Vagina (tissue), 2 donors: ENCODE results near the gene DENND2D. TPM values are rescaled to one million over a fixed set of nuclear protein-coding genes. Genes with fewer than 3 reads are reported as not detected.

Source experiments
- DNase-seq, 2 donors: peaks; one replicate each; pipeline ENCODE4 v3.0.0-alpha.2; 2017; ENCODE audit errors: extremely low spot score in 2 of 2
- H3K27ac ChIP-seq: fragments of 200-600 bp; sonication (generic); one replicate; pipeline ENCODE4 v1.5.1; 2019
- H3K27me3 ChIP-seq: fragments of 200-600 bp; sonication (generic); one replicate; pipeline ENCODE4 v1.5.1; 2019
- H3K36me3 ChIP-seq, 2 donors: fragments of 200-600 bp; sonication (generic); one replicate each; pipeline ENCODE4 v1.5.1; 2017 to 2019
- H3K4me1 ChIP-seq: fragments of 200-600 bp; sonication (generic); one replicate; pipeline ENCODE4 v1.5.1; 2019
- H3K4me3 ChIP-seq, 2 donors: fragments of 200-600 bp; sonication (generic); 1 replicate in 1 of 2; 2 replicates in 1 of 2; pipeline ENCODE4 v1.5.1; 2016 to 2019
- H3K9me3 ChIP-seq: fragments of 200-600 bp; sonication (generic); one replicate; pipeline ENCODE4 v1.5.1; 2019
- POLR2A ChIP-seq, 2 donors: fragments of 450-650 bp; IDR thresholded peaks; one replicate each; pipeline ENCODE4 v1.6.1; 2017; ENCODE audit warnings: antibody characterized with exemption in 2 of 2, mild to moderate bottlenecking in 2 of 2, moderate library complexity in 2 of 2
- POLR2AphosphoS5 ChIP-seq, 2 donors: sonication (generic); formaldehyde crosslinking; IDR thresholded peaks; one replicate each; pipeline ENCODE4 v1.9.0; 2017; ENCODE audit warnings: antibody characterized with exemption in 2 of 2, mild to moderate bottlenecking in 2 of 2, low read depth in 1 of 2; ENCODE audit not compliant: insufficient read depth in 1 of 2
- intact Hi-C: fragments of 100-400 bp; cut with DNase I; formaldehyde crosslinking; loops from one replicate; pipeline ENCODE4 v1.15.1; 2023
- total RNA-seq: library from RNA; depleted of rRNA; stranded (reverse); fragments of >200 nt; gene quantifications from one replicate; pipeline ENCODE4 v1.2.3, GENCODE V29; 2016
- TF ChIP-seq, protein P1 (sequence below), 3 experiments: fragments of 450-650 bp in 2 of 3; fragments of 200-600 bp in 1 of 3; sonication (generic) in 1 of 3; IDR thresholded peaks; one replicate each; pipeline ENCODE4 v1.5.1; 2017 to 2019; ENCODE audit warnings: antibody characterized with exemption in 3 of 3, mild to moderate bottlenecking in 2 of 3, moderate library complexity in 2 of 3

DENND2D gene
- total RNA-seq, 1 donor from 2014 or later = 25.5 TPM

DNA sequence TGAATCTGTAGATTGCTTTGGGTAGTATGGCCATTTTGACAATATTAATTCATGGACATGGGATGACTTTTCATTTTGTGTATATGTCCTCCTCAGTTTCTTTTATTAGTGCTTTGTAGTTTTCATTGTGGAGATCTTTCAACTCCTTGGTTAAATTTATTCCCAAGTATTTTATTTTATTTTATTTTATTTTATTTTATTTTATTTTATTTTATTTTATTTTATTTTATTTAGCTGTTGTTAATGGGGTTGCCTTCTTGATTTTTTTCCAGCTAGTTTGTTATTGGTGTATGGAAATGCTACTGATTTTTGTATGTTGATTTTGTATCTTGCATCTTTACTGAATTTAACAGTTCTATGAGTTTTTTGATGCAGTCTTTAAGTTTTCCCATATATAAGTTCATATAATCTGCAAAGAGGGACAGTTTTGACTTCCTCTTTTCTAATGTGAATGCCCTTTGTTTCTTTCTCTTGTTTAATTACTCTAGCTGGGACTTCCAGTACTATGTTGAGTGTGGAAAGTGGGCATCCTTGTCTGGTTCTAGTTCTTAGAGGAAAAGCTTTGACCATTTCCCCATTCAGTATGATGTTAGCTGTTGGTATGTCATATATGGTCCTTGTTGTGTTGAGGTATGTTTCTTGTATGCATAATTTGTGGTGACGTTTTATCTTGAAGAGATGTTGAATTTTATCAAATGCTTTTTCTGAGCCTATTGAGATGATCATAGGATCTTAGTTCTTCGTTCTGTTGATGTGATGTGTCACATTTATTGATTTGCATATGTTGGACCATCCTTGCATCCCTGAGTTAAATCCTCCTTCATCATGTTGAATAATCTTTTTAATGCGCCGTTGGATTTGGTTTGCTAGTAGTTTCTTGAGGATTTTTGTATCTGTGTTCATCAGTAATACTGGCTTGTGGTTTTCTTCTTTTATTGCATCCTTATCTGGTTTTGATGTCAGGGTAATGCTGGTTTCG, 46.1 kb downstream of the DENND2D start:
- Histone ChIP-seq H3K4me1 (peaks cover 11% of the 10 kb centered on the region), H3K9me3 (no peaks in the 10 kb centered on the region), H3K27me3 (no peaks in the 10 kb centered on the region), H3K36me3 (peaks cover 0 to 26% of the 10 kb centered on the region in 2 donors), H3K4me3 (no peak overlapping the region), H3K27ac (no peak overlapping the region)
- no peak for DNase-seq
- TF ChIP-seq, protein P1, sequence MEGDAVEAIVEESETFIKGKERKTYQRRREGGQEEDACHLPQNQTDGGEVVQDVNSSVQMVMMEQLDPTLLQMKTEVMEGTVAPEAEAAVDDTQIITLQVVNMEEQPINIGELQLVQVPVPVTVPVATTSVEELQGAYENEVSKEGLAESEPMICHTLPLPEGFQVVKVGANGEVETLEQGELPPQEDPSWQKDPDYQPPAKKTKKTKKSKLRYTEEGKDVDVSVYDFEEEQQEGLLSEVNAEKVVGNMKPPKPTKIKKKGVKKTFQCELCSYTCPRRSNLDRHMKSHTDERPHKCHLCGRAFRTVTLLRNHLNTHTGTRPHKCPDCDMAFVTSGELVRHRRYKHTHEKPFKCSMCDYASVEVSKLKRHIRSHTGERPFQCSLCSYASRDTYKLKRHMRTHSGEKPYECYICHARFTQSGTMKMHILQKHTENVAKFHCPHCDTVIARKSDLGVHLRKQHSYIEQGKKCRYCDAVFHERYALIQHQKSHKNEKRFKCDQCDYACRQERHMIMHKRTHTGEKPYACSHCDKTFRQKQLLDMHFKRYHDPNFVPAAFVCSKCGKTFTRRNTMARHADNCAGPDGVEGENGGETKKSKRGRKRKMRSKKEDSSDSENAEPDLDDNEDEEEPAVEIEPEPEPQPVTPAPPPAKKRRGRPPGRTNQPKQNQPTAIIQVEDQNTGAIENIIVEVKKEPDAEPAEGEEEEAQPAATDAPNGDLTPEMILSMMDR (IDR thresholded peaks at IDR 0.05) = no peak
- TF ChIP-seq POLR2A (IDR thresholded peaks at IDR 0.05) = no peak
- no peak for TF ChIP-seq POLR2AphosphoS5 (IDR thresholded peaks at IDR 0.05; ENCODE audit: insufficient read depth in 1 of 2, low read depth in 1 of 2)
- intact Hi-C loops = no loop called here

DNA sequence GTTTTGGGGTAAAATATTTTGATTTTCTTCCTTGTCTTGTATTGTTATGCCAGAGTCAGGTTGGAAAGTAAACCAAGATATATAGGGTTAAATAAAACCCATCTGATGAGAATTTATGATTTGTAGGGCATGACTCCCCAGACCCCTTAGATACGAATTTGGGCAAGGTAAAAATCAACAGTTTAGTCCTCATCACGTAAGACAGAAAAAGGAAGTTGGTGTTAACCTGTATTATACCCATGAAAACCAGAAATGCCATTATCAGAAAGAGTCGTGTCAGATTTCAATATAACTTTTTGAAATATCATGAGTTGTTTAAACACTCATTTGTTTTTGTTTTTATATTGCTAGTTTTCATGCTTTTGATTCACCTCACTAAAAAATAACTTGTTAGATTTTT, 48.6 kb downstream of the DENND2D start:
- H3K36me3 ChIP-seq = peaks cover 0 to 31% of the 10 kb centered on the region in 2 donors
- H3K4me3 ChIP-seq = no peak overlapping the region
- TF ChIP-seq, protein P1 (IDR thresholded peaks at IDR 0.05) = no peak
- TF ChIP-seq POLR2A (IDR thresholded peaks at IDR 0.05) (no peak), POLR2AphosphoS5 (IDR thresholded peaks at IDR 0.05; ENCODE audit: insufficient read depth in 1 of 2, low read depth in 1 of 2) (no peak)
- no peaks in the 10 kb centered on the region for H3K9me3 ChIP-seq
- H3K4me1 ChIP-seq = peaks cover 11% of the 10 kb centered on the region
- H3K27me3 ChIP-seq = no peaks in the 10 kb centered on the region
- no peak for DNase-seq
- intact Hi-C loops = no loop called here
- no peak overlapping the region for H3K27ac ChIP-seq

DNA sequence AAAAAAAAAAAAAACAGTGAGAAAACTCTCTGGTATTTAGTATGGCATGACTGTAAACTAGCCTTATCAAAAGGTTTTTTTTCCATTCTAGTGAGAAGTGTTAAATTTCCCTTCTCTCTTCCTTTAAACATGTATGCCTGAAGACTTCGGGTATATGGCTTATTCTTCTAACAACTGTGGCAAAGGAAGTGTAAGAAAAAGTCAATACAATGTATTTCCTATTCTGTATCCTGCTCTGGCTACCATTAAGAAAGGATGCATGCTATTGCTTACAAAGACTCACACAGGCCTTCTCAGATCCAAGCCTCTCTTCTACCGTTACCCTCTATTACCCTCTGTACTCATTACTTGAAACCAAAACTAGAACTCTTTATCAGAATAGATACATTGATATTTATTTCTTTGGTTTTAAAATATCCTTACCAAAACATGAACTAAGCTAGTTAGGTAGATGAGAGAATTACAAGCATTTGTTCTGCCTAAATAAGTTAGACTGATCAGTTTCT, 52.0 kb downstream of the DENND2D start:
- H3K36me3 ChIP-seq = peaks cover 0 to 26% of the 10 kb centered on the region in 2 donors
- intact Hi-C loops = no loop called here
- H3K27ac ChIP-seq = no peak overlapping the region
- no peaks in the 10 kb centered on the region for H3K9me3 ChIP-seq
- no peak for DNase-seq
- no peak overlapping the region for H3K4me3 ChIP-seq
- no peaks in the 10 kb centered on the region for H3K27me3 ChIP-seq
- no peak for TF ChIP-seq POLR2AphosphoS5 (IDR thresholded peaks at IDR 0.05; ENCODE audit: insufficient read depth in 1 of 2, low read depth in 1 of 2)
- no peak for TF ChIP-seq POLR2A (IDR thresholded peaks at IDR 0.05)
- TF ChIP-seq, protein P1 (IDR thresholded peaks at IDR 0.05) = no peak
- peaks cover 14% of the 10 kb centered on the region for H3K4me1 ChIP-seq

DNA sequence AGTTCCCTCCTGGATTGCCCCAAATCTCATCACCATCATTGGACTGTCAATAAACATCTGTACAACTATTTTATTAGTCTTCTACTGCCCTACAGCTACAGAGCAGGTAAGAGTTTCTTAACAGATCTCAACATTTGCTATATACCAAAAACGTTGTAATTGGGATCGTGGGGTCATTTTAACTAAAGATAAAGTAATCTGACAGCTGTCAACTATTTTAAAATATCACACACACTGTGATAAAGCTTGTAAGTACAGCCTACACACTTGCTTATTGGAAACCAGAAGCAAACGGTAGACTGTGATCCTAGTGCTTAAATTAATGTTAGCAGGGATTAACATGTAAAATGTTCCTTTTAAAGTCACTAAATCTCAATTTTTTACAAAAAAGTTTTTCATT, 52.5 kb downstream of the DENND2D start:
- Histone ChIP-seq H3K9me3 (no peaks in the 10 kb centered on the region), H3K4me3 (no peak overlapping the region), H3K4me1 (peaks cover 19% of the 10 kb centered on the region), H3K36me3 (peaks cover 0 to 21% of the 10 kb centered on the region in 2 donors), H3K27me3 (no peaks in the 10 kb centered on the region), H3K27ac (no peak overlapping the region)
- TF ChIP-seq, protein P1 (IDR thresholded peaks at IDR 0.05) = no peak
- TF ChIP-seq POLR2AphosphoS5 (IDR thresholded peaks at IDR 0.05; ENCODE audit: insufficient read depth in 1 of 2, low read depth in 1 of 2) (no peak), POLR2A (IDR thresholded peaks at IDR 0.05) (no peak)
- DNase-seq = no peak
- intact Hi-C loops = no loop called here
